ENCODE results near the gene OR2T35.

GRCh38 chr1:248681651-248682050 is 36.6 kb upstream of the OR2T35 start:
- TF ChIP-seq CTCF (IDR thresholded peaks at IDR 0.05) (no peak), POLR2A (IDR thresholded peaks at IDR 0.05) (no peak), POLR2AphosphoS5 (IDR thresholded peaks at IDR 0.05) (no peak)
